Endodermal cell (in vitro differentiated cells): ENCODE data around the gene TPRN. TPM values are rescaled to one million over a fixed set of nuclear protein-coding genes. Genes with fewer than 3 reads are reported as not detected.

Experiments
- DNase-seq: peaks from one replicate; pipeline ENCODE4 v3.0.0-alpha.2; 2017
- H3K27ac ChIP-seq: 2 replicates; pipeline ENCODE4 v1.5.1; 2013; ENCODE audit warnings: mild to moderate bottlenecking, low read depth, low read length, moderate library complexity
- H3K27me3 ChIP-seq: 2 replicates; pipeline ENCODE4 v1.6.1; 2013; ENCODE audit warnings: mild to moderate bottlenecking, low read length, moderate library complexity; ENCODE audit not compliant: insufficient read depth, control insufficient read depth, poor library complexity, severe bottlenecking
- H3K36me3 ChIP-seq: 2 replicates; pipeline ENCODE4 v1.7.0; 2013; ENCODE audit warnings: mild to moderate bottlenecking, low read length, moderate library complexity; ENCODE audit not compliant: control insufficient read depth, insufficient read depth
- H3K4me1 ChIP-seq: one replicate; pipeline ENCODE4 v1.7.0; 2013; ENCODE audit warnings: low read length; ENCODE audit not compliant: control insufficient read depth, insufficient read depth
- H3K4me3 ChIP-seq: 2 replicates; pipeline ENCODE4 v1.5.1; 2013; ENCODE audit warnings: mild to moderate bottlenecking, low read length, moderate library complexity
- H3K9ac ChIP-seq: 2 replicates; pipeline ENCODE4 v1.6.1; 2013; ENCODE audit warnings: mild to moderate bottlenecking, low read length, moderate library complexity; ENCODE audit not compliant: poor library complexity, severe bottlenecking; ENCODE audit errors: extremely low read depth
- H3K9me3 ChIP-seq: 2 replicates; pipeline ENCODE4 v1.6.1; 2013; ENCODE audit warnings: mild to moderate bottlenecking, low read length, moderate library complexity; ENCODE audit not compliant: control insufficient read depth
- H3K27ac Mint-ChIP-seq: 2 replicates; pipeline ENCODE4 v1.8.0; 2020; ENCODE audit warnings: mixed read lengths
- H3K27me3 Mint-ChIP-seq: 2 replicates; pipeline ENCODE4 v1.8.0; 2021; ENCODE audit warnings: mild to moderate bottlenecking, mixed read lengths; ENCODE audit not compliant: insufficient read depth
- H3K36me3 Mint-ChIP-seq: 2 replicates; pipeline ENCODE4 v1.8.0; 2020; ENCODE audit warnings: low read depth, mixed read lengths
- H3K4me1 Mint-ChIP-seq: 2 replicates; pipeline ENCODE4 v1.8.0; 2020; ENCODE audit warnings: mixed read lengths
- H3K4me3 Mint-ChIP-seq: 2 replicates; pipeline ENCODE4 v1.8.0; 2020; ENCODE audit warnings: mild to moderate bottlenecking, moderate library complexity, mixed read lengths
- H3K9me3 Mint-ChIP-seq: 2 replicates; pipeline ENCODE4 v1.8.0; 2020; ENCODE audit warnings: mild to moderate bottlenecking, mixed read lengths
- WGBS, 2 experiments: methylation state at CpG; one replicate each; pipeline versions ENCODE4 v1.1.5 to v1.1.7; 2013; ENCODE audit warnings: missing lambda C conversion rate in 2 of 2, mixed read lengths in 1 of 2; ENCODE audit not compliant: insufficient coverage in 1 of 2, insufficient read length in 1 of 2; 5-methylcytosine and 5-hydroxymethylcytosine counted together
- total RNA-seq, 2 donors: library from RNA; stranded (reverse); fragmentation: NEBNext Ultra II Directional in 1 of 2; extraction: Animal tissue kit (Norgen Biotek cat#: 25700) in 1 of 2; gene quantifications; 2 replicates in 1 of 2; 3 replicates in 1 of 2; pipeline ENCODE4 v1.2.1, GENCODE V29; 2021
- TF ChIP-seq, protein P1 (sequence below): fragments of 200-600 bp; sonication (generic); conservative IDR thresholded peaks from 2 replicates; pipeline ENCODE4 v1.5.0; 2021; ENCODE audit warnings: antibody characterized with exemption, mild to moderate bottlenecking

TPRN gene
- total RNA-seq, 2 donors from 2014 or later, result 19.0 to 23.9 TPM

DNA sequence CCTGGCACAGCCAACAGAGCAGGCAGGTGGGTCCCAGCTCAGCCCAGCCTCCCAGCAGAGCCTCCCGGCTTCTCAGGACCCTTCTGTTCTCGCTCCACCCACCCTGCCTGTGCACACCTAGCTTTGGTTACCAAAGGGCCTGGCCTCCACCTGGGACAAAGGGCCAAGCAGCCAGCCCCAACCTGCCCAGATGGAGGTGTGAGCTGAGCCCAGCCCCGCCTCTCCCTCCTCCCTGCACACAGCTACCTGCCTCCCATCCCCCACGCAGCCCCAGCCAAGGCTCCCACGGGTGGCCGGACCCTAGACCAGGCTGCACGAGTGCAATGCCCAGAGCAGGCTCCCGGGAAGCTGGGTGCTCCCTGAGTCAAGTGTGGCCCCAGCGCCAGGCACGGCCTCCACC is 5.6 kb downstream of the TPRN start:
- Histone ChIP-seq H3K36me3 (peaks cover 12% of the 10 kb centered on the region), H3K27ac (no peak overlapping the region), H3K27me3 (no peaks in the 10 kb centered on the region), H3K4me1 (peaks cover 25% of the 10 kb centered on the region), H3K9me3 (no peaks in the 10 kb centered on the region), H3K4me3 (no peak overlapping the region), H3K9ac (no peak overlapping the region)
- Mint-ChIP-seq H3K4me1 (peaks cover 12% of the 10 kb centered on the region), H3K27ac (peak overlapping the region; percentile 79), H3K36me3 (peaks cover 9% of the 10 kb centered on the region), H3K4me3 (no peak overlapping the region), H3K9me3 (no peaks in the 10 kb centered on the region), H3K27me3 (no peaks in the 10 kb centered on the region)
- 87 to 90% methylated on average over 4 to 10 of the region's 10 CpGs for WGBS, 2 experiments
- no peak for DNase-seq
- TF ChIP-seq, protein P1, sequence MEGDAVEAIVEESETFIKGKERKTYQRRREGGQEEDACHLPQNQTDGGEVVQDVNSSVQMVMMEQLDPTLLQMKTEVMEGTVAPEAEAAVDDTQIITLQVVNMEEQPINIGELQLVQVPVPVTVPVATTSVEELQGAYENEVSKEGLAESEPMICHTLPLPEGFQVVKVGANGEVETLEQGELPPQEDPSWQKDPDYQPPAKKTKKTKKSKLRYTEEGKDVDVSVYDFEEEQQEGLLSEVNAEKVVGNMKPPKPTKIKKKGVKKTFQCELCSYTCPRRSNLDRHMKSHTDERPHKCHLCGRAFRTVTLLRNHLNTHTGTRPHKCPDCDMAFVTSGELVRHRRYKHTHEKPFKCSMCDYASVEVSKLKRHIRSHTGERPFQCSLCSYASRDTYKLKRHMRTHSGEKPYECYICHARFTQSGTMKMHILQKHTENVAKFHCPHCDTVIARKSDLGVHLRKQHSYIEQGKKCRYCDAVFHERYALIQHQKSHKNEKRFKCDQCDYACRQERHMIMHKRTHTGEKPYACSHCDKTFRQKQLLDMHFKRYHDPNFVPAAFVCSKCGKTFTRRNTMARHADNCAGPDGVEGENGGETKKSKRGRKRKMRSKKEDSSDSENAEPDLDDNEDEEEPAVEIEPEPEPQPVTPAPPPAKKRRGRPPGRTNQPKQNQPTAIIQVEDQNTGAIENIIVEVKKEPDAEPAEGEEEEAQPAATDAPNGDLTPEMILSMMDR, result no peak

DNA sequence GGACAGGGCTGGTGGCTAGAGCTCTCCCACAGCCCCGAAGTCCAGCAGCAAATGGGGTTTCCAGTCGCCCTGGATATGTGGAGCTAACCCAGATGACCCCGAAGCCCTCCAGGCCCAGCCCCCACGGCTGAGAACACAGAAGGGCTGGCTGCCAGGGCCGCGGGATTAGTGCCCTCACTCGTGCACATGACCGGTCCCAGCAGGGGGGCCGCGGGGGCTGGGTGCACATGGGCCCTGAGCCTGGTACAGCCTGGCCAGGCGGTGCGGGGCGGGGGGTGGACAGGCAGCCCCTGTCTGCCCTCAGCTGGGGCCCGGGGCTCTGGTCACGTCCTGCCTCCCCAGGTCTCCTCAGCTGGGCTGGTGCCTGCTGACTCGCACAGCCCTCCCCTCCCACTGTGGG is 6.2 kb downstream of the TPRN start:
- DNase-seq, result no peak
- Histone ChIP-seq H3K27ac (no peak overlapping the region), H3K9ac (no peak overlapping the region), H3K4me3 (no peak overlapping the region), H3K4me1 (peaks cover 29% of the 10 kb centered on the region), H3K27me3 (no peaks in the 10 kb centered on the region), H3K36me3 (peaks cover 14% of the 10 kb centered on the region), H3K9me3 (no peaks in the 10 kb centered on the region)
- peaks cover 9% of the 10 kb centered on the region for H3K36me3 Mint-ChIP-seq
- H3K27me3 Mint-ChIP-seq, result no peaks in the 10 kb centered on the region
- TF ChIP-seq, protein P1, result no peak
- WGBS, 2 experiments, result 85 to 95% methylated on average over 3 to 16 of the region's 16 CpGs
- no peaks in the 10 kb centered on the region for H3K9me3 Mint-ChIP-seq
- H3K4me3 Mint-ChIP-seq, result no peak overlapping the region
- peaks cover 15% of the 10 kb centered on the region for H3K4me1 Mint-ChIP-seq
- no peak overlapping the region for H3K27ac Mint-ChIP-seq

DNA sequence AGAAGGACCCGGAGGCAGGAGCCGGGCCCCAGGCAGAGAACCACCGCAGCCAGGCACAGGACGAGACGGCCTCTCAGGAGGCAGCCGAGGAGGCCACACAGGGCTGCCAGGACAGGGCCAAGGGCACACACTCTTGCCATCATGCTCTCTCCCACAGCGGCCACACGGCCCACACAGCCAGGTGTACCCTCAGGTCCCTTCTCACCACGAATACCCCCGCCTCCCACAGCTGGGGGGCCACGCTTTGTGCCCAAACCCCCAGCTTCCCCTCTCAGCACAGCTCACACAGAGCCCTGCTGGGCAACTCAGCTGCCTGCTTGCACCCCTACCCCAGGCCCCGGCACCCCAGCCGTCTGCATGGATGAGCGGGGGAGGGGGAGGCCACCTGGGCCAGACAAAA is 6.8 kb downstream of the TPRN start:
- Histone ChIP-seq H3K9me3 (no peaks in the 10 kb centered on the region), H3K9ac (no peak overlapping the region), H3K27me3 (no peaks in the 10 kb centered on the region), H3K4me1 (peaks cover 24% of the 10 kb centered on the region), H3K36me3 (peaks cover 14% of the 10 kb centered on the region), H3K27ac (no peak overlapping the region), H3K4me3 (no peak overlapping the region)
- TF ChIP-seq, protein P1, result no peak
- Mint-ChIP-seq H3K27me3 (no peaks in the 10 kb centered on the region), H3K36me3 (peaks cover 9% of the 10 kb centered on the region), H3K9me3 (no peaks in the 10 kb centered on the region), H3K27ac (no peak overlapping the region), H3K4me3 (no peak overlapping the region), H3K4me1 (peaks cover 17% of the 10 kb centered on the region)
- no peak for DNase-seq
- 92 to 100% methylated on average over 3 to 14 of the region's 14 CpGs for WGBS, 2 experiments
